K562 (cell line): ENCODE measurements around the gene ZNF521. TPM values are rescaled to one million over a fixed set of nuclear protein-coding genes. Genes with fewer than 3 reads are reported as not detected.

ENCODE experiments used
- ATAC-seq: fragments of 200-7000 bp; cut with Tn5 transposase; 3 replicates; pipeline ENCODE4 v1.9.1; 2020; ENCODE audit warnings: moderate library complexity
- BruUV-seq: library from RNA; stranded (reverse); fragments of 400-500 nt; replicated peaks from 2 replicates; lab custom pipeline; 2021; lab: Mats Ljungman, UMichigan
- CTCF ChIA-PET: fragments of 300-600 bp; formaldehyde crosslinking; extraction: SDS; loops from one replicate; lab custom pipeline; 2021; ENCODE audit warnings: low intra/inter-chr PET ratio; lab: Yijun Ruan, JAX
- POLR2A ChIA-PET: fragments of 300-600, 350-650 bp; sonication (Branson Sonifier 250); formaldehyde crosslinking; extraction: SDS; loops from one replicate; lab custom pipeline; 2021; ENCODE audit warnings: antibody characterized with exemption, inconsistent platforms; lab: Yijun Ruan, JAX
- DNase-seq, 4 experiments: peaks; one replicate each; pipeline versions ENCODE4 v3.0.0 to v3.0.0-alpha.2; 2011 to 2018; ENCODE audit warnings: low spot score in 3 of 4, mixed read lengths in 3 of 4; ENCODE audit errors: extremely low read depth in 1 of 4
- FAIRE-seq: peaks from 2 replicates; lab custom pipeline; 2011; peaks lifted over from hg19 to GRCh38; lab: Jason Lieb, UNC
- H2AFZ ChIP-seq: 2 replicates; pipeline ENCODE4 v1.6.0; 2011; ENCODE audit warnings: low read depth, low read length, control low read depth, inconsistent platforms
- H3K27ac ChIP-seq: fragments of 200-600 bp; 3 replicates; pipeline ENCODE4 v1.8.0; 2011; ENCODE audit warnings: low read depth, mild to moderate bottlenecking, control low read depth, inconsistent platforms, low read length, moderate library complexity, mixed read lengths; ENCODE audit errors: extremely low read depth
- H3K27me3 ChIP-seq, 2 experiments: fragments of 300-600 bp in 1 of 2; 2 replicates in 1 of 2; 3 replicates in 1 of 2; pipeline versions ENCODE4 v1.6.0 to v1.8.0; 2011; ENCODE audit warnings: inconsistent platforms in 2 of 2, low read length in 2 of 2, mild to moderate bottlenecking in 1 of 2, mixed read lengths in 1 of 2, moderate library complexity in 1 of 2; ENCODE audit not compliant: control insufficient read depth in 2 of 2, insufficient read depth in 2 of 2
- H3K36me3 ChIP-seq: fragments of 300-600 bp; 3 replicates; pipeline ENCODE4 v1.8.0; 2011; ENCODE audit warnings: mild to moderate bottlenecking, low read length, inconsistent platforms; ENCODE audit not compliant: control insufficient read depth, insufficient read depth
- H3K4me1 ChIP-seq, 2 experiments: fragments of 200-600 bp in 1 of 2; replicated peaks in 1 of 2; 2 replicates in 1 of 2; 3 replicates in 1 of 2; pipeline versions ENCODE4 v1.5.1 to v1.8.0; 2011; ENCODE audit warnings: inconsistent platforms in 2 of 2, low read length in 2 of 2, mild to moderate bottlenecking in 1 of 2, mixed read lengths in 1 of 2, moderate library complexity in 1 of 2; ENCODE audit not compliant: control insufficient read depth in 2 of 2, insufficient read depth in 2 of 2
- H3K4me2 ChIP-seq: 2 replicates; pipeline ENCODE4 v1.6.1; 2011; ENCODE audit warnings: low read length, control low read depth, inconsistent platforms, mixed read lengths; ENCODE audit not compliant: insufficient read depth
- H3K4me3 ChIP-seq: fragments of 200-600 bp; sonication (generic), shearing (Covaris generic); 2 replicates; pipeline ENCODE4 v1.5.1; 2016; ENCODE audit warnings: control low read depth, inconsistent platforms
- H3K79me2 ChIP-seq: fragments of 200-600 bp; 3 replicates; pipeline ENCODE4 v1.8.0; 2011; ENCODE audit warnings: low read length, inconsistent platforms; ENCODE audit not compliant: control insufficient read depth, insufficient read depth
- H3K9ac ChIP-seq, 2 experiments: 2 replicates each; pipeline versions ENCODE4 v1.6.0 to v1.6.1; 2011; ENCODE audit warnings: low read depth in 2 of 2, low read length in 2 of 2, control low read depth in 1 of 2, inconsistent platforms in 1 of 2, mild to moderate bottlenecking in 1 of 2, mixed read lengths in 1 of 2; ENCODE audit not compliant: insufficient read depth in 1 of 2
- H3K9me1 ChIP-seq: one replicate; pipeline ENCODE4 v1.6.0; 2011; ENCODE audit warnings: inconsistent platforms, mild to moderate bottlenecking, low read length, moderate library complexity; ENCODE audit not compliant: control insufficient read depth, insufficient read depth
- H3K9me3 ChIP-seq: replicated peaks from 2 replicates; pipeline ENCODE4 v1.5.1; 2011; ENCODE audit warnings: low read depth, low read length, inconsistent platforms; ENCODE audit not compliant: control insufficient read depth, insufficient read depth
- H4K20me1 ChIP-seq: replicated peaks from 2 replicates; pipeline ENCODE4 v1.6.1; 2011; ENCODE audit warnings: low read length, inconsistent platforms, mixed read lengths; ENCODE audit not compliant: control insufficient read depth, insufficient read depth
- CEBPG ChIP-seq, 3 experiments: fragments of 200-800 bp in 1 of 3; sonication (Bioruptor generic) in 1 of 3; sonication (generic) in 1 of 3; formaldehyde crosslinking in 1 of 3; IDR thresholded peaks in 2 of 3; conservative IDR thresholded peaks in 1 of 3; 2 replicates each; pipeline versions ENCODE4 v1.6.1 to v1.8.0; 2016 to 2022; ENCODE audit warnings: missing compliant biosample characterization in 2 of 3, missing genetic modification characterization in 2 of 3, mild to moderate bottlenecking in 1 of 3, missing genetic modification reagents in 1 of 3
- DEAF1 ChIP-seq: fragments of 450-650 bp; formaldehyde crosslinking; IDR thresholded peaks from 2 replicates; pipeline ENCODE4 v1.4.0; 2020; ENCODE audit warnings: mild to moderate bottlenecking, moderate library complexity
- EWSR1 ChIP-seq: fragments of 450-650 bp; IDR thresholded peaks from 2 replicates; pipeline ENCODE4 v1.6.1; 2018; ENCODE audit warnings: borderline replicate concordance, mild to moderate bottlenecking, low read depth, moderate library complexity; ENCODE audit not compliant: partially characterized antibody
- GABPB1 ChIP-seq: sonication (generic); formaldehyde crosslinking; IDR thresholded peaks from 2 replicates; pipeline ENCODE4 v1.8.0; 2022; ENCODE audit warnings: mild to moderate bottlenecking, missing genetic modification reagents
- HMBOX1 ChIP-seq: sonication (generic); IDR thresholded peaks from 2 replicates; pipeline ENCODE4 v1.6.1; 2016
- HMG20A ChIP-seq: fragments of 450-650 bp; formaldehyde crosslinking; conservative IDR thresholded peaks from 2 replicates; pipeline ENCODE4 v1.4.0; 2020; ENCODE audit warnings: mild to moderate bottlenecking, mixed read lengths
- RBM34 ChIP-seq: fragments of 200-400 bp; formaldehyde crosslinking; IDR thresholded peaks from 2 replicates; pipeline ENCODE4 v1.6.1; 2018; ENCODE audit warnings: low read length, borderline replicate concordance; ENCODE audit not compliant: insufficient read depth
- SOX6 ChIP-seq: fragments of 450-650 bp; IDR thresholded peaks from 2 replicates; pipeline ENCODE4 v1.6.1; 2014; ENCODE audit warnings: mild to moderate bottlenecking
- THRAP3 ChIP-seq: fragments of 450-650 bp; IDR thresholded peaks from 2 replicates; pipeline ENCODE4 v1.6.1; 2016; ENCODE audit warnings: mild to moderate bottlenecking, inconsistent platforms, borderline replicate concordance
- XRCC3 ChIP-seq: fragments of 450-650 bp; IDR thresholded peaks from 2 replicates; pipeline ENCODE4 v1.6.1; 2017; ENCODE audit warnings: mild to moderate bottlenecking, moderate library complexity
- ZNF197 ChIP-seq: fragments of 200-800 bp; sonication (Bioruptor generic); IDR thresholded peaks from 2 replicates; pipeline ENCODE4 v1.6.1; 2016; ENCODE audit warnings: low read depth, missing genetic modification characterization, missing compliant biosample characterization
- WGBS: fragments of 100-300 bp; shearing (Covaris generic); methylation state at CpG from one replicate; pipeline ENCODE4 v1.1.6; 2016; ENCODE audit warnings: low coverage, mixed read lengths; ENCODE audit not compliant: insufficient coverage; ENCODE audit errors: missing lambda C conversion rate; 5-methylcytosine and 5-hydroxymethylcytosine counted together
- in situ Hi-C: fragments of 300-500 bp; cut with MboI; formaldehyde crosslinking; loops from 4 replicates; pipeline ENCODE4 v1.15.0; 2018; ENCODE audit warnings: inconsistent platforms, mixed read lengths
- intact Hi-C: fragments of 100-400 bp; cut with micrococcal nuclease; formaldehyde crosslinking; loops from 2 replicates; pipeline ENCODE4 v1.14.2; 2022
- polyA plus RNA-seq, 8 experiments: library from polyadenylated mRNA; depleted of rRNA in 4 of 8; stranded (reverse) in 5 of 8; unstranded in 3 of 8; fragments of >200 nt; fragmentation: Nextera tagmentation in 2 of 8; fragmentation: Illumina TruSeq in 1 of 8; extraction: Ambion mirVana in 2 of 8; extraction: Trizol in 1 of 8; gene quantifications; 2 replicates each; pipeline versions ENCODE4 v1.2.1 to v1.2.3, GENCODE V29; 2011 to 2014; ENCODE audit warnings: inconsistent platforms in 1 of 8, missing spikeins in 1 of 8
- total RNA-seq, 7 experiments: library from RNA; depleted of rRNA in 6 of 7; stranded (reverse); fragments of >200 nt in 6 of 7; fragmentation: Illumina TruSeq in 2 of 7; extraction: Trizol in 2 of 7; gene quantifications; 2 replicates each; pipeline versions ENCODE4 v1.2.1 to v1.2.3, GENCODE V29; 2011 to 2021; ENCODE audit warnings: low replicate concordance in 1 of 7

Gene ZNF521
- total and polyA plus RNA-seq, 9 of the 15 experiments (the other 6 are each of a cell fraction or from before 2014, with no cell fraction given), result 1.2 to 5.8 (median 1.6) TPM

- intact Hi-C loops, result loop anchor here (10.0 kb wide), 1 partner anchor 359 kb away; no protein-coding TSS in a partner anchor
- in situ Hi-C loops, result no loop called here
- H3K9me1 ChIP-seq, result no peaks in the 10 kb centered on the region
- no peaks in the 10 kb centered on the region for H3K9me3 ChIP-seq
- H3K27ac ChIP-seq, result no peak overlapping the region
- WGBS, result 2% methylated on average over 12 of the region's 12 CpGs
- no peaks in the 10 kb centered on the region for H4K20me1 ChIP-seq
- H2AFZ ChIP-seq, result no peak overlapping the region
- ChIA-PET POLR2A (interaction anchor here (1.0 to 1.1 kb wide), 2 partner anchors 34 to 118 kb away, joined by 3 read pairs; no protein-coding TSS in a partner anchor), CTCF (no interaction called here)
- H3K9ac ChIP-seq, result no peak overlapping the region
- DNase-seq, result no peak
- H3K27me3 ChIP-seq, result no peaks in the 10 kb centered on the region
- H3K4me3 ChIP-seq, result no peak overlapping the region
- TF ChIP-seq CEBPG (CRISPR knock-in tag; IDR thresholded peaks at IDR 0.05), result no peak
- TF ChIP-seq CEBPG (tag; conservative IDR thresholded peaks at IDR 0.05 in 1 of 2, IDR thresholded peaks at IDR 0.05 in 1 of 2), result 0 out of 4 replicates have a peak, but pooled peaks of 1 of the 2 experiments have one; percentile 5
- TF ChIP-seq HMBOX1, result no peak
- TF ChIP-seq ZNF197 (CRISPR knock-in tag), result no peak
- no peak for TF ChIP-seq XRCC3
- TF ChIP-seq SOX6, result 0 out of 2 replicates have a peak, but pooled peaks have one; percentile 18
- TF ChIP-seq HMG20A (CRISPR knock-in tag), result no peak
- TF ChIP-seq GABPB1 (CRISPR knock-in tag), result no peak
- no peak for TF ChIP-seq EWSR1
- TF ChIP-seq RBM34, result no peak
- TF ChIP-seq THRAP3, result no peak
- TF ChIP-seq DEAF1 (CRISPR knock-in tag), result no peak
- H3K4me2 ChIP-seq, result no peak overlapping the region
- no peaks in the 10 kb centered on the region; a peak in 2 of 5 replicates for H3K4me1 ChIP-seq
- H3K79me2 ChIP-seq, result no peaks in the 10 kb centered on the region
- ATAC-seq, result no peak
- peak; percentile 37 for FAIRE-seq
- H3K36me3 ChIP-seq, result no peaks in the 10 kb centered on the region
- no TSS peak for BruUV-seq
Observed at GRCh38 chr18:25233528-25234321, 118.2 kb downstream of the ZNF521 start.
